ENCODE measurements around the gene GNAQ.

GNAQ gene

DNA sequence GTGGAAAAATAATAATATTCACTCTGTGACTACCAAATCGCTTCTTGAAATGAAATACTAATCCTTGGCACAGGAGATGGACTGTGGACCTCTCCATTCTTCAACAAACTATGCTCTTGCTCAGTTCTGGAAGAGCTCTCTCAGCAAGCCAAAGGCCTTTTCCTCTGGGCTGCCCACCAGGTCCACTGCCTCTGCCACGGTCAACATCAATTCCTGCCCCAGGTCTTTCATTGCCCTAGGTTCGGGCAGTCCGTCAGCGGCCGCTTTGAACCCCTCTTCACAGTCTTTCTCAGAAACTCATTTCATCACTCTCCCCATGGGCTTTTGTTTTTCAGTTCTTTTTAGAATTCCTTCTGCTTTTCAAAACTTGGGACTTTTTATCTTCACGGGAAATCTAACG lies 64.9 kb downstream of the GNAQ start:
- DNase-seq: no peak

DNA sequence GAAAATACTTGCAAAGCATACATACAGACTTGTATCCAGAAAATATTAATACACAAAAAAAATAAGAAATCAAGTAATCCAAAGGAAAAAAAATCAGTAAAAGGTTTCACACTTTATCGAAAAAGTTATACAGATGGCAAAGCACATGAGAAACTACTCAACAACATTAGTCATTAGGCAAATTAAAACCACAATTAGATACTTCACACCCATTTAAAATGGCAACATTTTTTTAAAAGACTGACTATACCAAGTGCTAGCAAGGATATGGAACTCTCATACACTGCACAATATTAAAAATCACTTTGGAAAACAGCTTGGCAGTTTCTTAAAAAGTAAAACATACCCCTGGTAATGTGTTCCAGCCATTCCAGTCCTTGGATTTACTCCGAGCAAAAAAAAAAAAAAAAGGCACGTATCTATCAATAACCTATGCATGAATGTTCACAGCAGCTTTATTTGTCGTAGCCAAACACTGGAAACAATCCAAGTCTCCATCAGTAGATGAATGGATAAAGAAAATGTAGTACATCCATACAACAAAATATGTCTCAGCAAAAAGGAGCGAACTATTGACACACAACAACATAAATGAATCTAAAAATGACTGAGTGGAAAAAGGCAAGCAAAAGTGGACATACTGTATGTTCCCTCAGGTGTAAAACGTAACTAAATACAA lies 66.0 kb downstream of the GNAQ start:
- peak; percentile 73 for DNase-seq

DNA sequence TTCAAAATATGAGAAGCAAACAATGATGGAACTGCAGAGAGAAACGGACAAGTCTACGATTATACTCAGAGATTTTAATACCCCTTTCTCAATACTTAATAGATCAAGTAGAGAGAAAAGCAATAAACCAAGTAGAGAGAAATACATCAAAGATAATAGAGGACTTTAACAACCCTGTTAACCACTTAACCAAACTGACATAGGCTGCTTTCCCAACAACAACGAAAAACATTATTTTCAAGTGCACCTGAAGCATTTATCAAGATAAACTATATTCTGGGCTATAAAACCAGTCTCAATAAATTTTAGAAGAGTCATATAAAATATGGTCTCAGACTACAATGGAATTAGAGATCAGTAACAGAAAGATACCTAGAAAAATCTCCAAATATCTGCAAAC lies 67.4 kb downstream of the GNAQ start:
- DNase-seq: no peak

DNA sequence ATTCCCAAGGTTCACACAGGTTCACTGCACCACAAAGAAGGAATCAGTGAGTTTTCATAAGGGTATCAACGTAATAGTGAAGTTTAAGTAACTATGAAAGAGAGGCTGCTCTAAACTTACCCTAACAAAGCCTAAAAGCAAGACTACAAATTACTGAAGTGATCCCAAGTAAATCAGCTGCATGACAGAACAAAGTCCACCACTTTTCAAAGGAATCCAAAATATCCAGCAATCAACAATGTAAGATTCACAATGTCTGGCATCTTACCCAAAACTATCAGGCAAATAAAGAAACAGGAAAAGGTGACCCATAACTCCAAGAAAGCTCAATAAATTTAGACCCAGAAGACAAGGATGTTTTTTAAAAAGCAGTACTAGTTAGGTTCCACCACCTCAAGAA lies 70.1 kb downstream of the GNAQ start:
- no peak for DNase-seq

DNA sequence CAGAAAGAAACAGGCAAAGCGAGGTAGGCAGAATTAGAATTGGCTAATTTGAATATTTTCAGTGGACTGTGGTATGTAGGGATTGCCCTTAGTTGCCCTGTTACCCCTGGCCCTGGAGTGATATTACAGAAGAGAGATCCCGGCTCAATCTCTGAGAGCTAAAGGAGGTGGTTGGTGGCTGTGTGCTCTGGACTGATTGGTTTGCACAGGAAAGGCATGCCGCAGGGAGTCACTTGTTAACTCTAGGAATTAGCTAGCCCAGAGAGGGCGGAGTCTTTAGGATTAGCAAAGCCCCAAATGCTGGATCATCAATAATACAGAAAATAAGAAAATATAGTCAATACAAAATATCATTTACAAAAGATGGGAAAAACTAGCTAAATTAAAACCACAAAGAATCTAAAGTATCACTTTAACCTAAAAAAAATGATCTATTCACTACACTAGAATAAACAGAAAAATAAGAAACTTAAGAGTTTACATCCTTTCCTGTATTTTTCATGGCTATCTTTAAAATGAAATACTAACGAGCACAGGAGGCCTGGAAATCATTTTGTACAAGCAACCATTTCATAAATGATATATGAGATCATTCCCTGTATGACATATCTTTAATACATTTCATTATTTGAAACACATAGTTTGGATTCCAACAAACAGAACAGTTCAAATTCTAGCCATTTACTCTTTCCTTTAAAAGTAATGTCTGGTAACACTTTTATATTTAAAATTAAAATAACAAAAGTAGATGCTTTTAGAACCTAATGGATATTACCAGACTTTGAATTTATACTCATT lies 71.1 kb downstream of the GNAQ start:
- no peak for DNase-seq

DNA sequence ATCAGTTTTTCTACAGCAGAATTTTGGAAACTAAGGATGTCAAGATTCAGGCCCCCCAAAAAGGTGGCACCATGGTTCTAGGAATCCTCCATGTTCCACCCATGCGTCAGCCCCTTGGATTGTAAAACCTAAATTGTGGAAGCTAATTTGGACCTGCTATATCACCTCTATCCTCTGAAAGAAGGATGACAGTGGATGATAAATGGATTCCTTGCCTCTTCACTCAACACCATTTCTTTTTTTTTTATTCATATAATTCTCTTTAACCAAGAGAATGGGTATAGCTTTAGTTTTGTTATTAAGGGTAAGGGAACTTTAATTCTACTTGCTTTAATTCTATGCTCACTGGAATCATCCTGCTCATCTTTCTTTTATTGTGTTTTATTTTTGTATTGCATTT lies 71.8 kb downstream of the GNAQ start:
- no peak for DNase-seq

DNA sequence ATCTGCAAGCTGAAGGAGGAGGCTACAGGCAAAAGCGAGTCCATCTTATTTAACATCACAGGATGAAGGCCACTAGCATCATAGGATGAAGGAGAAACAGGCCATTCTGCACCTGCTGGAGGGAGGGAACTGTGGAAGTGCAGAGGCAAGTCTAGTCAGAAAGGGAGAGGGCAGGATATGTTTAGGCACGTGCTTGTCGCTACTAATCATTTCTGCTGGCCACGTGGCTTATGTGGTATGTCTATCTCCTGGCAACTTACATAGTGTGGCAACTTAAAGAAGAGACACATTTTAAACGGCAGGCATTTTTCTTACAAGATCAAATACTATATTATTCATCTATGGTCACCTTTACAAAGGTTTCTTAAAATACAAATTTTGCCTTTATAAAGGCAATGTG lies 74.0 kb downstream of the GNAQ start:
- no peak for DNase-seq

DNA sequence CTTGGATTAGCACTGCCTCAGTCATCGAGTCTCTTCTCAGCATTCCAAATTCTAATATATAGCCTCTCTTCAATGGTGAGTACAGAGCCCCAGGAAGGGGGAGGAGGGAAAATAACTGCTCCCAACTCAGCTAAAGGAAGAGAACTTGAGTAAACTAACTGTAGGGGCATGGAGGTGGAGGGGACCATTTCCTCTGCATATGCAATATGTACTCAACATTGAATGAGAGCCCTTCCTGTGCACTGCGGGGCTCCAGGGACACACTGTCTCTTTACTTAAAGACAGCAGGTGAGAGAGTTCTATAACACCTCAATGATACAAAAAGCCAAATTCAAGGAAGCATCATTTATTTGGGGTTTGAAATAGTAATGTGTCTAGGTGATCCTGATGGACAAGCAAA lies 75.1 kb downstream of the GNAQ start:
- DNase-seq: no peak

DNA sequence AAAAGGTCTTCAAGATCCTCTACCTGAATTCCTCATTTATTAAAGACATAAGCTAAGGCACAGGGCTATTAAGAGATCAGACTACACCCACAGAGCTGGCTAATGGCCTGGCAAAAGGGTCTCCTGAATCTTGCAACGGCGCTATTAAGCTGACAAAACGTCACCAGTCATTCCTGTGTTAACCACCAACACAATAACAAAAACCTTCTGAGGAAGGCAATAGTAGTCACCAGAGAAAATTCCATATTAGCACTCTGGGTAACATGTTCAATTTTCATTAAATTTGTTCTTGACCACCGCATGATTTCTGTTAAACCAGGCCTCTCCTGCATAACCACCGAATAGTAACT lies 77.0 kb downstream of the GNAQ start:
- no peak for DNase-seq

DNA sequence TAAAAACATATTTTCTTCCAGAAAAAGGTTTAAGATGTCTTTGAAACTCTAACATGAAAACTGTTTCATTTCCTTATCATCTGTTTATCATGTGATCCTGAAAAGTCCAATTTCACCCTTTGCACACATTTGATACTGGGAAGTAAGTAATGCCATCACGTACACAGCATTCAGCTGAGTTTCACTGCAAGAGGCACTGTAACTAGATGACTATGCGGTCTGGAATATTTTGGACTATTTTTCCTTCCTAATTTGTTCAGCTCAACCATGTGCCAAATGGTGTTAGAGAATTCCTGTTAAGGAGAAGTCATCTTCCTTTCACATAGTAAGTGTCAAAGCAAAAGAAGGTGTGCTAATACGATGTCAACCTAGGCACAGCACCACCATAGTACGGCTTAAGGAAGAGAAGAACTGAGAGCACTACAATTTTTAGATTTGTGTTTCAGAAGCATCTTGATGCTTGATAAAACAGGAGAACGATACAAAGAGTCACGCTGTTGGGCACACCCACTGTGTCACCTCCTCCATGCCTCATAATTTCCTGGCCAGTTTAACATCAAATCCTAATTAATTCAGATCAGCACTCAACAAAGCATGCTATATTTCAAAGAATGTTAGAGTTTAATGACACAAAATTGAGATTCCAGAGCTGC lies 77.5 kb downstream of the GNAQ start:
- DNase-seq: no peak

DNA sequence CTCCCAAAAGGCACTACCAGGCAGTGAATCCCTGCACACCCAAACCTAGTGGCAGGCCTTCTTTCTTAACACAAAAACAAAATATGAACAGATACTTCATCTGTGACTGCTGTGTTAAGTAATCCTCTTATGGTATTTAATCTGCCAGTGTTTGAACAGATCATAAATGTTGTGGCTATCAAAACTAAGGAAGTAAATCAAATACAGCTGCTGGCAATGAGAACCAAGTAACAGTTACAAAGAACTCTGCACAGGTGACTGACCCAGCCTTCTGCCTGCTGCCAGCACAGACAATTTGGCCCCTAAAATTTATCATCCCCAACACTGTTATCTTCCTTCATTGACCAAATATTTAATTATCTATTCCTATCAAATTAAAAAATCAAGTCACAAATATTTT lies 78.0 kb downstream of the GNAQ start:
- DNase-seq: no peak

DNA sequence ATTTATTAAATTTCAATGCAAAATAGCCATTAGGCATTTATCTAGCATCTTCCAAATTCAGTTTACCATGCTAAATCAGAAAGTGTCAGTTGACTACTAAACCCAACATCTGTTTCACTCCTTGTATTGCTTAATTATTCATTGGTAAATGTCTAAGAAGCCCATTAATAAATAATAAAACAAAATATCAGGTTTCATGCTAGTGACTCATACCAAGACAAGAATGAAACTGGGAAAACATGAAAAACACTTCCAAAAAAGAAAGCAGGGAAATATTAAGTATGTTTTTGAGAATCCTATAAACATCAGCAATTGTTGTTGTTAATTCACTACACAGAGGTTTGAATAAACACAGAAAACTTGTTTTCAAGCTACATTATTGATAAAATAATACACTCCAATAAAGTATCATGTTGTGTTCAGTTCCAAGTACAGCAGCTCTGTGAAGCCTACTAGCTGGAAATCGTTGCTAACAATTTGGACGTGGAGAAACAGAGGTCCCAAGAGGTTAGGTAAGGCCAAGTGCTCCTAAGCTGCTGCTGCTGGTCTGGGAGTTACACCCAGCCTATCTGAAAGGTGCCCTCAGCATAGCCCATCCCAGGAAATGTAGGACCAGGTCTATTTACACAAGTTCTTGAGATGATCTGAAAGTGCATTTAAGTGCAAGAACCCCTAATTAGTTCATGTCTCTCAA lies 78.8 kb downstream of the GNAQ start:
- no peak for DNase-seq

DNA sequence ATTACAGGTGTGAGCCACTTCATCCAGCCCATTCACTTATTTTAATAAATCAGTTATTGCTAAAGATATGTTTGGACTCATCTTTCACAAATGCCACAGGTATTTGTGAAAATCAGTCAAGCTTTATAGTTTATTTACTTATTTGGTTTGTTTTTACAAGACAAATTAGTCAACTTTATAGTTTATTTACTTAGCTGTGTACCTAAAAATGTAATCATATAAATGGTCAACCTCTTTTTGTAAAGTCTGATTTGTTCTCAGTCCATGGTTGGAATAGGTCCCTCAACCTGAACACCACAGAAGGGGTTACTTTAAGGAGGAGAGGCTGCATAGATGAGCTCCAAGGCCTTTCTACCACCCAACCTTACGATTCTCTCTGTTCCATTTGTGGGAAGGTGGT lies 80.2 kb downstream of the GNAQ start:
- DNase-seq: no peak

DNA sequence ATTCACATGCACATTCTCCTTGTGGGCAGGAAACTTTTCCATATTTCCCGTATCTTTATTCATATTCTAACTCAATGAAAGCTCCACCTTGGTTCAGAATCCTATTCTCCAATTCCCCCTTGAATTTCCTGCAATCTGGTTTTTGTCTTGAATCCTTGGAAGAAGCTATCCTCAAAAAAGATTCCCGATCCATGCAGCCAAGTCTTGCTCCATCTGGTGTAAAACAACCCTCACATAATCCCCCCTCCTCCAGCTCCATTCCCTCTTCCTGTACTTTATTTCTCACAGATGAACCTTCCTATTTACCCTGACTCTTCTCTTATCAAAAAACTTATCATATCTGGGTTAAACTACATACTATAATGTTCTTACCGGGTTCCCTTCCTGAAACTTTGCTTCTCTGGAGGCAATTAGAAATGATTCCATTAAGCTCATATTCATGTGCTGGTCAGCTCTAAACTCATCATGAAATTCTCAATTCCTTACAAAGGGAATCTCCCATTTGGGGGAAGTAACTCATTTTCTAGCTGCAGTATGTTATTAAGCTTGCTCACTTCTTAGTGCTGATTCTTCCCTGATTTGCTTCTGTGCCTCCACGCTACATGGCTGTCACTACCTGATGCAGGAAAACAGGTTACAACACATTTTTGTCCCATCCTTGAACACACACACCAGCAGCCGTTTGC lies 81.7 kb downstream of the GNAQ start:
- no peak for DNase-seq

DNA sequence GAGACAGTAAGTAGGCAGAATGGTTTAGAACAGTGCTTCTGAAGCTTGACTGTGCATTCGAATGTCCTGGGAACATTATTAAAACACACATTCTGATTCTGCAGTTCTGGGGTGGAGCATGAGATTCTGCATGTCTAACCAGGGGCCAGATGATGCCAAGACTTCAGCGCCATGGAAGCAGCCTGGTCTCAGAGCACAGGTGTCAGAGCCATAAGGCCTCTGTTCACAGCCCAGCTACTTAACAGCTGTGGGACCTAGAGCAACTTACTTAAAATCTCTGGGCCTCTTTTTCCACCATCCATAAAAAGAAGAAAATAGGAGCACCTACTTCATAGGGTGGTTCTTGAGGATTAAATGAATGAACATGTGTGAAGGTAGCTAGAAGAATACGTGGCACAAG lies 84.0 kb downstream of the GNAQ start:
- DNase-seq: no peak

DNA sequence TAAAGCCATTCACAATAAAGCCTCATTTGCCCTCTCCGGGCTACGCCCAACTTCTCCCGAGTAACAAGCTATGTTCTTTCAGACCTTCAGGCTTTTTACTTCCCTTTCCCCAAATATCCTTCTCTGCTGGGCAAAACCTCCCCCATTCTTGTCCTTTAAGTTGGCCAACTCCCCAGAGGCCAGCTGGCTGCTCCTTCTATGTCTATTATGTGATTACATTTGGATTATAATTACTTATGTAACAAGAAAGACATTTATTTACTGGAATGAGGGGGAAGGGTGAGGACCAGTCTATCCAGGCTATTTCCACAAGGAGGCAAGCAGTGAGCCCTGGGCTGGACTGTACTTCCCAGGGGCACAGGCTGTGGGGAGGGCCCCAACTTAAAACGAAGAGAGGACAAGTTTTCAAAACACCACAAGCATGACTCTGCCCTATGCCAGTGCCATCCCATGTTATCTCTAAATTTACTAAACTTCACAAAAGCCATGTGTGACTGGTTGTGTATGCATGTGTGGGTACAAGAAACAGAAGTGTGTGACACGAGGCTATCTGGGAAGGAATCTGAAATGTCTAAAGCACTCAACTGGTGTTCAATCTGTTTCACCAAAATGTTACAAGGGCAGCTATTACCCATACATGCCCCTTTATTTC lies 84.5 kb downstream of the GNAQ start:
- DNase-seq: no peak

DNA sequence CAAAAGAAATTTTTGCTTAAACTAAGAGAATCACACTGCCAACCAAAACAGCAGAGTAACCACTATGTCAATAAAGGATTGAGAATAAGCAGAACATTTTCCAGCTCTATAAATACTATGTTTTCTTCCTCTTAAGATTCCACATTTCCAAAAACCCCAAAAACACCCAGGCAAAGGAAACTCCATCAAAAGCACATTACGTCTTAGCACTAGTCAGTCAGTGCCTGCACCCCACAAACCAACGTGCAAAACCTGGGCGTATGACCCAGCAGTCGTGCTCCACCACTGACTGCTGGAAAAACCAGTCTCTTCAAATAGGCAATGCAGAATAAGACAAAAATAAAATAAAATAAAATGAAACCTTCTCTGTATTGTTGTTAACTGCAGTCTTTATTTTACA lies 85.3 kb downstream of the GNAQ start:
- no peak for DNase-seq

DNA sequence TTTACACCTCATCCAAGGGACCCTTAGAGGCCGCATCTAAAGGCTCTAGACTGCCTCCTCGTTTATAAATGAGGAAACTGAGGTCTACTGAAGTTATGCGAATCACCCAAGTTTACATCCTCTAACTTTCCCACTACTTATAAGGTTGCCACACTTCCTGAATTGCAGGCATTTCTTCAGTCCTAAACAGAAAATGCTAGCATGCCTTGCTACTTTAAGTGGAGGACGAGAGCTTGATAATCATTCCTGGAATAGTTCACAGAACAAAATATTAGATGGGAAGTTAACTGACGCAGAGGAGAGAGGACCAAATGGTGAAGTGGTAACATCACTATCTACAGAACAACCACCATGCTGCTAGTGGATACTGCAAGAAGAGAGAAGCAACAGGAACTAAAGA lies 85.8 kb downstream of the GNAQ start:
- no peak for DNase-seq

DNA sequence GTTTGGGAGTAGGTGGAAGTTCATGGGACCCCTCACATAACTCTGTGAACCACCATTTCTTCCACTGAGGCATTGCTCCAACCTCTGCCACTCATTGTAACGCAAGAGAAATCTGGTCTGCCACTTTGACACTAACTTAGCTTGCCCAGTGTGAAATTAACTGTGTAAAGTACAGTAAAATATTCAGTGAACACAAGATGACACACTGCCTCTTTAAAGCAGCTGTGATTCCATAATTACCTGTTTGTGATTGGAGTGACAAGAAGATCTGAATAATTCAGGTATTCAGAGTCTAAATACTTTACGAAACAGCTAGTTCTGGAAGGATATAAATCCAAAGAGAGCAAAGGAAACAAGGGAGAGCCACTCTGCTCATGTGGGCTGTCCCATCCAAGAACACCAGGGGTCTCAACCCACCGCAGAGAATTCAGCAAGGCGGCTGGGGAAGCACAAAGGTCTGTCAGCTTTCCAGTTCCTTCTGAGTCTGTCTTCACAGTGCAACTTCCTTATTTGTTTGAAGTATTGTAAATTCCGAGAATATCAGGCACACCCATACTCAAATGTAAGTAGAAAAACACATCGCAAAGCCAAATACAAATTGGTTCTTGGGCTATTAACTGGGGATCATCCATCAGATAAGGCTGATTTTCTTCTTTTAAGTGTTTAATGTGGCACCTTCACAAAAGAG lies 86.9 kb downstream of the GNAQ start:
- no peak for DNase-seq

DNA sequence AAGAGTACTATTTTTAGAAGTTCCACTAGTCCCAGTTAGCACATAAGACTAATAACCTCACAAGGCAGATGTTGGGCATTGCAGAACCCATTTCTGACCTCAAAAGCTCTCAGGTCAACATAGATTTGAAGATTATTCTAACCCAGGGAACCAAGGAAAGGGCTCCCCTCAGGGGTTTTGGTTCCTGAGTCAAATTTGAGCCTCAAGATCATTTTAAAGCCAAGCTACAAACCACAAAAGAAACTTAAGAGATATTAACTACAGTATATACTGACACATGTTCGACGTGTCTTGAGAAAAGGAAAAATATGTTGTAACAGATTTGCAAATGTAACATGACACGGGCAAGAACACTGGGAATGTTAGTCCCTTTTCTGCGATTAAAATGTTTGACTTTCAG lies 88.6 kb downstream of the GNAQ start:
- no peak for DNase-seq

DNA sequence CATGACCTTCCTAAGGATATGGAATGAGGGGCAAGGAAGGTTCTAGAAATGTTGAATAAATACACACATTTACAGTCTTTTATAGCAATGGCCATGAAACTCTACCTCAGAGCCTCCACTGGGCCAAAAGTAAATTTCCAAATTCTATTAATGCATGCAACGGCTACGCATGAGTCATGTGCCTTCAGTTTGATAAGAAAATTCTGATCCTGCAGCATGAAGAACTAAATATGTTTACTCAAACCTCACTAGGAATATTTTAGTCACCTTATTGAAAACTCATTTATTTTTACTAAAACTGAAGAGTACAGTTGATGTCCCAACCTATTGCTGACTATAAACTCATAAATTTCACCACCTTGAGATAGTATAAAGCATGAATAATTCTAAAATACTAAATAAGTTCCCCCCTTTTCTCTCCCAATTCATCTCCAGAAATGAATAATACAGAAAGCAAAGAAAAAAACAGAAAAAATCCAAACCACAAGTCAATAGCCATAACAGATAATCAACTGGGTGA lies 92.4 kb downstream of the GNAQ start:
- no peak for DNase-seq

DNA sequence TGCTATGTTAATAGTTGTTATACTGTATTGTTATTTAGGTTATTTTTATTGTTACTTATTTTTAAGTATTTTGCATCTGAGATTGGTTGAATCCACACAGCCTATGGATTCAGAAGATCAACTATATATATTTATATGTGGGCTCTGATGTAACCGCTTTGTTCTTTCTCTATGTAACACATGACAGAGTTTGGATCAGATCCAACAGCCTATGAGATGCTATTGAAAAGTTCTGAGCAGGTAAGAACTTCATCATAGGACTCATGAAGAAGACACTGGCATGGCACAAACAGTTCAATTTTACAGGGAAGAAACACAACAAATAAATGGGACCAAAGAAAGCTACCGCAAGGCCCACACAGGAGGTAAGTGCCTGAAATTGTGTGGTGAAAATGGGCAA lies 93.4 kb downstream of the GNAQ start:
- no peak for DNase-seq

Data from NCI-H748 treated with DMSO at 0.1 percent for 48 hours (cell line).